K562 (cell line): ENCODE results near the gene MDM1. TPM values are rescaled to one million over a fixed set of nuclear protein-coding genes. Genes with fewer than 3 reads are reported as not detected.

Experiments used
- CHD7 ChIP-seq: fragments of 200-600 bp; sonication (generic); IDR thresholded peaks from one replicate; pipeline ENCODE4 v1.6.1; 2012; ENCODE audit warnings: mild to moderate bottlenecking, low read depth, low read length, inconsistent platforms
- DLX4 ChIP-seq: fragments of 250-450 bp; sonication (Bioruptor Pico); IDR thresholded peaks from 2 replicates; pipeline ENCODE4 v1.6.1; 2021; ENCODE audit warnings: mild to moderate bottlenecking
- EHMT2 ChIP-seq: fragments of 450-650 bp; IDR thresholded peaks from 2 replicates; pipeline ENCODE4 v1.6.1; 2018; ENCODE audit warnings: antibody characterized with exemption
- ESRRB ChIP-seq: fragments of 250-450 bp; sonication (Bioruptor Pico); IDR thresholded peaks from 2 replicates; pipeline ENCODE4 v1.5.0; 2020; ENCODE audit warnings: mild to moderate bottlenecking, moderate library complexity, borderline replicate concordance
- HEY1 ChIP-seq: fragments of 250-450 bp; sonication (Bioruptor Pico); IDR thresholded peaks from 2 replicates; pipeline ENCODE4 v1.5.0; 2020; ENCODE audit warnings: mild to moderate bottlenecking, moderate library complexity, borderline replicate concordance
- HNRNPLL ChIP-seq: fragments of 200-400 bp; formaldehyde crosslinking; IDR thresholded peaks from 2 replicates; pipeline ENCODE4 v1.6.1; 2017; ENCODE audit warnings: low read length, low read depth, mild to moderate bottlenecking; ENCODE audit not compliant: poor library complexity, severe bottlenecking
- KDM4B ChIP-seq, 2 experiments: fragments of 450-650 bp in 1 of 2; sonication (generic) in 1 of 2; IDR thresholded peaks; 2 replicates each; pipeline ENCODE4 v1.6.1; 2016 to 2017; ENCODE audit warnings: borderline replicate concordance in 2 of 2, antibody characterized with exemption in 1 of 2, low read depth in 1 of 2, mild to moderate bottlenecking in 1 of 2
- ZNF143 ChIP-seq: sonication (generic); formaldehyde crosslinking; IDR thresholded peaks from 2 replicates; pipeline ENCODE4 v1.9.0; 2022; ENCODE audit warnings: mild to moderate bottlenecking, missing genetic modification reagents
- polyA plus RNA-seq, 8 experiments: library from polyadenylated mRNA; depleted of rRNA in 4 of 8; stranded (reverse) in 5 of 8; unstranded in 3 of 8; fragments of >200 nt; fragmentation: Nextera tagmentation in 2 of 8; fragmentation: Illumina TruSeq in 1 of 8; extraction: Ambion mirVana in 2 of 8; extraction: Trizol in 1 of 8; gene quantifications; 2 replicates each; pipeline versions ENCODE4 v1.2.1 to v1.2.3, GENCODE V29; 2011 to 2014; ENCODE audit warnings: inconsistent platforms in 1 of 8, missing spikeins in 1 of 8
- total RNA-seq, 7 experiments: library from RNA; depleted of rRNA in 6 of 7; stranded (reverse); fragments of >200 nt in 6 of 7; fragmentation: Illumina TruSeq in 2 of 7; extraction: Trizol in 2 of 7; gene quantifications; 2 replicates each; pipeline versions ENCODE4 v1.2.1 to v1.2.3, GENCODE V29; 2011 to 2021; ENCODE audit warnings: low replicate concordance in 1 of 7
- TF ChIP-seq, protein P1 (sequence below): IDR thresholded peaks from 2 replicates; pipeline ENCODE4 v1.6.1; 2012; ENCODE audit warnings: low read depth, low read length, improper control_type of control experiment, borderline replicate concordance

The MDM1 gene
- total and polyA plus RNA-seq, 9 of the 15 experiments (the other 6 are each of a cell fraction or from before 2014, with no cell fraction given): 7.5 to 16.8 (median 13.1) TPM

DNA sequence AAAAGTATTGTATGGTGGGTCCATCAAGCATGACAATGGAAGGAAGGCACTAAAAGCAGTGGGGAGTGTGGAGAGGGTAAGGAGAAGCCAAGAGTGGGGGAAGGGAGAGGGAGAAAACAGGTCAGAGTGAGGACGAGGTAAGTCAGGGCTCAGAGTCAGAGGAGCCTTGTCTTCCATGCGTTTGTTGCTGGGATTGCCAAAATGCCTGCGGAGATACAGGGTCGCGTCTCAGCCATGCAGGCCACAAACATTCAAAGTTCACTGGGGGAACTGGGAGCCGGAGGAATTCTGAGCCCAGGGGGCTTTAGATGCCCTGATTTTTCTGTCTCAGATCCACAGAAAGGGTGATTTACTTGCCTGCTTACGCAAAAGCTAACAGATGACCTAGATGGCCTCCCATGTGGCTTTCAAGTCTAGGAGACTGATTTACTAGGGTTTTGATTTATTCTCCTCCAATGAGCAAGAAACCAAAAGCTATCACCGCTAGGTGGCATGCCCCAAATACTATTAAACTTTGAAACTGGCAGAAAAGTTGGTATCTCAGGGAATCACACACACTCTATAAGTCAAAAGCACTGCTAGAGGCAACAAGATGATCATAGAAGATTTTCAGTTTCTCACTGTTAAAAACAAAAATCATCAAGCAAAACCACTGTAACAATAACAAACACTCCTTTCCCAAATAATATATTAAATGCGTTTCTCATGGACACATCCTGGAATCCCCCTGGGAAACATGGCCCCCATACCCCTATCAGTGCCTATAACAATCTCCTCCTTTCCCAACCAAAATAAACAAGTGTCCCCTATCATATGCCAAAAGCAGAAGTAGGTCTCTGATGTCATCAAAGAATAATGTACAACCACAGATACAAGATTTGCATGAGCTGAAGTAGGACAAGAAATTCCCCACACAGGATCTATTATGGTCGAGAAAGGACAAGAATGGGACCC lies 26.6 kb upstream of the MDM1 start (continued):
- no peak for TF ChIP-seq CHD7
- no peak for TF ChIP-seq DLX4 (CRISPR knock-in tag)
- TF ChIP-seq, protein P1, sequence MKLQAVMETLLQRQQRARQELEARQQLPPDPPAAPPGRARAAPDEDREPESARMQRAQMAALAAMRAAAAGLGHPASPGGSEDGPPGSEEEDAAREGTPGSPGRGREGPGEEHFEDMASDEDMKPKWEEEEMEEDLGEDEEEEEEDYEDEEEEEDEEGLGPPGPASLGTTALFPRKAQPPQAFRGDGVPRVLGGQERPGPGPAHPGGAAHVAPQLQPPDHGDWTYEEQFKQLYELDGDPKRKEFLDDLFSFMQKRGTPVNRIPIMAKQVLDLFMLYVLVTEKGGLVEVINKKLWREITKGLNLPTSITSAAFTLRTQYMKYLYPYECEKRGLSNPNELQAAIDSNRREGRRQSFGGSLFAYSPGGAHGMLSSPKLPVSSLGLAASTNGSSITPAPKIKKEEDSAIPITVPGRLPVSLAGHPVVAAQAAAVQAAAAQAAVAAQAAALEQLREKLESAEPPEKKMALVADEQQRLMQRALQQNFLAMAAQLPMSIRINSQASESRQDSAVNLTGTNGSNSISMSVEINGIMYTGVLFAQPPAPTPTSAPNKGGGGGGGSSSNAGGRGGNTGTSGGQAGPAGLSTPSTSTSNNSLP: peak; percentile 64; the same call in 1 of the 2 replicates
- TF ChIP-seq KDM4B (IDR thresholded peaks at IDR 0.05; ENCODE audit: borderline replicate concordance in 2 of 2, low read depth in 1 of 2): no peak
- TF ChIP-seq HNRNPLL: no peak
- TF ChIP-seq EHMT2: no peak
- no peak for TF ChIP-seq ZNF143 (CRISPR knock-in tag)
- TF ChIP-seq ESRRB (CRISPR knock-in tag): no peak
- TF ChIP-seq HEY1 (CRISPR knock-in tag): no peak
